ENCODE data around the gene CCDC141.
A peak's percentile ranks its signal among the peaks of the same experiment; 100 is the strongest.

DNA sequence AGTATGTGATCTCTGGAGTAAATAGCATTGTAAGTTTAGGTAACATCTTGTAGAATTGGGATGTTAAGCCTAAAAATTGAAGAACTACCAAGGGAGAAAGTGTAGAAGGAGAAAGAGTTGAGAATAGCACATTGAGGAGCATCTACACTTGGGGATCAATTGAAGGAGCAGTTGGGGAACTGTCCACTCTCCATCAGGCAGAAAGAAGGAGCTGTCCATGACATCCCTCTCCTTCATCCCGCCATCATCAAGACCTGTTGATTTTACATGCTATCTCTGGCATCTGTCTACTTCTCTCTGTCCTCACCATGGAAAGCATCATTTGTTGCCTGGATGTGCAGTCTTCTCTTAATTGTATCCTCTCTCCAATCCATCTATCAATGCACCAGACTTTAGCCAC is 87.8 kb downstream of the CCDC141 start:
- TF ChIP-seq, protein P1, sequence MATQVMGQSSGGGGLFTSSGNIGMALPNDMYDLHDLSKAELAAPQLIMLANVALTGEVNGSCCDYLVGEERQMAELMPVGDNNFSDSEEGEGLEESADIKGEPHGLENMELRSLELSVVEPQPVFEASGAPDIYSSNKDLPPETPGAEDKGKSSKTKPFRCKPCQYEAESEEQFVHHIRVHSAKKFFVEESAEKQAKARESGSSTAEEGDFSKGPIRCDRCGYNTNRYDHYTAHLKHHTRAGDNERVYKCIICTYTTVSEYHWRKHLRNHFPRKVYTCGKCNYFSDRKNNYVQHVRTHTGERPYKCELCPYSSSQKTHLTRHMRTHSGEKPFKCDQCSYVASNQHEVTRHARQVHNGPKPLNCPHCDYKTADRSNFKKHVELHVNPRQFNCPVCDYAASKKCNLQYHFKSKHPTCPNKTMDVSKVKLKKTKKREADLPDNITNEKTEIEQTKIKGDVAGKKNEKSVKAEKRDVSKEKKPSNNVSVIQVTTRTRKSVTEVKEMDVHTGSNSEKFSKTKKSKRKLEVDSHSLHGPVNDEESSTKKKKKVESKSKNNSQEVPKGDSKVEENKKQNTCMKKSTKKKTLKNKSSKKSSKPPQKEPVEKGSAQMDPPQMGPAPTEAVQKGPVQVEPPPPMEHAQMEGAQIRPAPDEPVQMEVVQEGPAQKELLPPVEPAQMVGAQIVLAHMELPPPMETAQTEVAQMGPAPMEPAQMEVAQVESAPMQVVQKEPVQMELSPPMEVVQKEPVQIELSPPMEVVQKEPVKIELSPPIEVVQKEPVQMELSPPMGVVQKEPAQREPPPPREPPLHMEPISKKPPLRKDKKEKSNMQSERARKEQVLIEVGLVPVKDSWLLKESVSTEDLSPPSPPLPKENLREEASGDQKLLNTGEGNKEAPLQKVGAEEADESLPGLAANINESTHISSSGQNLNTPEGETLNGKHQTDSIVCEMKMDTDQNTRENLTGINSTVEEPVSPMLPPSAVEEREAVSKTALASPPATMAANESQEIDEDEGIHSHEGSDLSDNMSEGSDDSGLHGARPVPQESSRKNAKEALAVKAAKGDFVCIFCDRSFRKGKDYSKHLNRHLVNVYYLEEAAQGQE (IDR thresholded peaks at IDR 0.05; ENCODE audit: insufficient read depth in 1 of 2, low read depth in 2 of 2, low read length in 2 of 2), result peak in 1 of 2 experiments; percentile 76; a peak in 2 of 4 replicates
- TF ChIP-seq POLR2AphosphoS5 (IDR thresholded peaks at IDR 0.05; ENCODE audit: low read depth, low read length), result no peak
- TF ChIP-seq TAF1 (IDR thresholded peaks at IDR 0.05; ENCODE audit: borderline replicate concordance, insufficient read depth, low read length), result no peak
- no peak for TF ChIP-seq FOXP2 (optimal IDR thresholded peaks at IDR 0.05; ENCODE audit: borderline replicate concordance, extremely low read depth, extremely low read length, insufficient read depth)
